K562 (cell line): Measurements from ENCODE around the gene GPRIN2. TPM values are rescaled to one million over a fixed set of nuclear protein-coding genes. Genes with fewer than 3 reads are reported as not detected.

Experiments
- ATAC-seq: fragments of 200-7000 bp; cut with Tn5 transposase; 3 replicates; pipeline ENCODE4 v1.9.1; 2020; ENCODE audit warnings: moderate library complexity
- BruUV-seq: library from RNA; stranded (reverse); fragments of 400-500 nt; replicated peaks from 2 replicates; lab custom pipeline; 2021; lab: Mats Ljungman, UMichigan
- CTCF ChIA-PET: fragments of 300-600 bp; formaldehyde crosslinking; extraction: SDS; loops from one replicate; lab custom pipeline; 2021; ENCODE audit warnings: low intra/inter-chr PET ratio; lab: Yijun Ruan, JAX
- POLR2A ChIA-PET: fragments of 300-600, 350-650 bp; sonication (Branson Sonifier 250); formaldehyde crosslinking; extraction: SDS; loops from one replicate; lab custom pipeline; 2021; ENCODE audit warnings: antibody characterized with exemption, inconsistent platforms; lab: Yijun Ruan, JAX
- DNase-seq, 4 experiments: peaks; one replicate each; pipeline versions ENCODE4 v3.0.0 to v3.0.0-alpha.2; 2011 to 2018; ENCODE audit warnings: low spot score in 3 of 4, mixed read lengths in 3 of 4; ENCODE audit errors: extremely low read depth in 1 of 4
- FAIRE-seq: peaks from 2 replicates; lab custom pipeline; 2011; peaks lifted over from hg19 to GRCh38; lab: Jason Lieb, UNC
- H2AFZ ChIP-seq: 2 replicates; pipeline ENCODE4 v1.6.0; 2011; ENCODE audit warnings: low read depth, low read length, control low read depth, inconsistent platforms
- H3K27ac ChIP-seq: fragments of 200-600 bp; 3 replicates; pipeline ENCODE4 v1.8.0; 2011; ENCODE audit warnings: low read depth, mild to moderate bottlenecking, control low read depth, inconsistent platforms, low read length, moderate library complexity, mixed read lengths; ENCODE audit errors: extremely low read depth
- H3K27me3 ChIP-seq, 2 experiments: fragments of 300-600 bp in 1 of 2; 2 replicates in 1 of 2; 3 replicates in 1 of 2; pipeline versions ENCODE4 v1.6.0 to v1.8.0; 2011; ENCODE audit warnings: inconsistent platforms in 2 of 2, low read length in 2 of 2, mild to moderate bottlenecking in 1 of 2, mixed read lengths in 1 of 2, moderate library complexity in 1 of 2; ENCODE audit not compliant: control insufficient read depth in 2 of 2, insufficient read depth in 2 of 2
- H3K36me3 ChIP-seq: fragments of 300-600 bp; 3 replicates; pipeline ENCODE4 v1.8.0; 2011; ENCODE audit warnings: mild to moderate bottlenecking, low read length, inconsistent platforms; ENCODE audit not compliant: control insufficient read depth, insufficient read depth
- H3K4me1 ChIP-seq, 2 experiments: fragments of 200-600 bp in 1 of 2; replicated peaks in 1 of 2; 2 replicates in 1 of 2; 3 replicates in 1 of 2; pipeline versions ENCODE4 v1.5.1 to v1.8.0; 2011; ENCODE audit warnings: inconsistent platforms in 2 of 2, low read length in 2 of 2, mild to moderate bottlenecking in 1 of 2, mixed read lengths in 1 of 2, moderate library complexity in 1 of 2; ENCODE audit not compliant: control insufficient read depth in 2 of 2, insufficient read depth in 2 of 2
- H3K4me2 ChIP-seq: 2 replicates; pipeline ENCODE4 v1.6.1; 2011; ENCODE audit warnings: low read length, control low read depth, inconsistent platforms, mixed read lengths; ENCODE audit not compliant: insufficient read depth
- H3K4me3 ChIP-seq: fragments of 200-600 bp; sonication (generic), shearing (Covaris generic); 2 replicates; pipeline ENCODE4 v1.5.1; 2016; ENCODE audit warnings: control low read depth, inconsistent platforms
- H3K79me2 ChIP-seq: fragments of 200-600 bp; 3 replicates; pipeline ENCODE4 v1.8.0; 2011; ENCODE audit warnings: low read length, inconsistent platforms; ENCODE audit not compliant: control insufficient read depth, insufficient read depth
- H3K9ac ChIP-seq, 2 experiments: 2 replicates each; pipeline versions ENCODE4 v1.6.0 to v1.6.1; 2011; ENCODE audit warnings: low read depth in 2 of 2, low read length in 2 of 2, control low read depth in 1 of 2, inconsistent platforms in 1 of 2, mild to moderate bottlenecking in 1 of 2, mixed read lengths in 1 of 2; ENCODE audit not compliant: insufficient read depth in 1 of 2
- H3K9me1 ChIP-seq: one replicate; pipeline ENCODE4 v1.6.0; 2011; ENCODE audit warnings: inconsistent platforms, mild to moderate bottlenecking, low read length, moderate library complexity; ENCODE audit not compliant: control insufficient read depth, insufficient read depth
- H3K9me3 ChIP-seq: replicated peaks from 2 replicates; pipeline ENCODE4 v1.5.1; 2011; ENCODE audit warnings: low read depth, low read length, inconsistent platforms; ENCODE audit not compliant: control insufficient read depth, insufficient read depth
- H4K20me1 ChIP-seq: replicated peaks from 2 replicates; pipeline ENCODE4 v1.6.1; 2011; ENCODE audit warnings: low read length, inconsistent platforms, mixed read lengths; ENCODE audit not compliant: control insufficient read depth, insufficient read depth
- EZH2 ChIP-seq: IDR thresholded peaks from 2 replicates; pipeline ENCODE4 v1.6.1; 2012; ENCODE audit warnings: low read depth, mild to moderate bottlenecking, inconsistent platforms, low read length, borderline replicate concordance
- KLF1 ChIP-seq: fragments of 450-650 bp; IDR thresholded peaks from 2 replicates; pipeline ENCODE4 v1.6.1; 2016; ENCODE audit warnings: missing genetic modification characterization, missing compliant biosample characterization
- PML ChIP-seq: IDR thresholded peaks from 2 replicates; pipeline ENCODE4 v1.6.1; 2012; ENCODE audit warnings: low read length, inconsistent platforms
- ZNF583 ChIP-seq: fragments of 250-450 bp; sonication (Bioruptor Pico); IDR thresholded peaks from 2 replicates; pipeline ENCODE4 v1.4.0; 2020
- WGBS: fragments of 100-300 bp; shearing (Covaris generic); methylation state at CpG from one replicate; pipeline ENCODE4 v1.1.6; 2016; ENCODE audit warnings: low coverage, mixed read lengths; ENCODE audit not compliant: insufficient coverage; ENCODE audit errors: missing lambda C conversion rate; 5-methylcytosine and 5-hydroxymethylcytosine counted together
- in situ Hi-C: fragments of 300-500 bp; cut with MboI; formaldehyde crosslinking; loops from 4 replicates; pipeline ENCODE4 v1.15.0; 2018; ENCODE audit warnings: inconsistent platforms, mixed read lengths
- intact Hi-C: fragments of 100-400 bp; cut with micrococcal nuclease; formaldehyde crosslinking; loops from 2 replicates; pipeline ENCODE4 v1.14.2; 2022
- polyA plus RNA-seq, 8 experiments: library from polyadenylated mRNA; depleted of rRNA in 4 of 8; stranded (reverse) in 5 of 8; unstranded in 3 of 8; fragments of >200 nt; fragmentation: Nextera tagmentation in 2 of 8; fragmentation: Illumina TruSeq in 1 of 8; extraction: Ambion mirVana in 2 of 8; extraction: Trizol in 1 of 8; gene quantifications; 2 replicates each; pipeline versions ENCODE4 v1.2.1 to v1.2.3, GENCODE V29; 2011 to 2014; ENCODE audit warnings: inconsistent platforms in 1 of 8, missing spikeins in 1 of 8
- total RNA-seq, 7 experiments: library from RNA; depleted of rRNA in 6 of 7; stranded (reverse); fragments of >200 nt in 6 of 7; fragmentation: Illumina TruSeq in 2 of 7; extraction: Trizol in 2 of 7; gene quantifications; 2 replicates each; pipeline versions ENCODE4 v1.2.1 to v1.2.3, GENCODE V29; 2011 to 2021; ENCODE audit warnings: low replicate concordance in 1 of 7

The GPRIN2 gene
- total and polyA plus RNA-seq, 9 of the 15 experiments (the other 6 are each of a cell fraction or from before 2014, with no cell fraction given), result not detected

GRCh38 chr10:46540412-46541016 lies 15.9 kb downstream of the GPRIN2 start:
- no peak overlapping the region for H3K9ac ChIP-seq
- no peak overlapping the region for H2AFZ ChIP-seq
- H3K27ac ChIP-seq, result no peak overlapping the region
- H3K79me2 ChIP-seq, result no peaks in the 10 kb centered on the region
- ATAC-seq (no peak), FAIRE-seq (no peak), DNase-seq (no peak)
- POLR2A ChIA-PET, result interaction anchor here (1.1 kb wide), 1 partner anchor 11 kb away, joined by 5 read pairs; no protein-coding TSS in a partner anchor
- H3K36me3 ChIP-seq, result no peaks in the 10 kb centered on the region
- H3K9me1 ChIP-seq, result no peaks in the 10 kb centered on the region
- in situ Hi-C loops (no loop called here), intact Hi-C loops (no loop called here)
- H3K9me3 ChIP-seq, result no peaks in the 10 kb centered on the region
- no TSS peak for BruUV-seq
- no peak overlapping the region for H3K4me3 ChIP-seq
- no peak overlapping the region for H3K4me2 ChIP-seq
- peaks cover 26% of the 10 kb centered on the region for H4K20me1 ChIP-seq
- peaks cover 0 to 6% of the 10 kb centered on the region in 2 experiments; a peak in 2 of 5 replicates for H3K4me1 ChIP-seq
- CTCF ChIA-PET, result no interaction called here
- 0 out of 2 replicates have a peak, but pooled peaks have one; percentile 34 for TF ChIP-seq ZNF583
- 0 out of 2 replicates have a peak, but pooled peaks have one; percentile 17 for TF ChIP-seq EZH2
- no peak for TF ChIP-seq PML
- 0 out of 2 replicates have a peak, but pooled peaks have one; percentile 36 for TF ChIP-seq KLF1
- H3K27me3 ChIP-seq, result peaks cover 37 to 59% of the 10 kb centered on the region in 2 experiments
- WGBS, result 19% methylated on average over 8 of the region's 8 CpGs
